Calu3 (cell line): ENCODE results near the gene NYAP2. TPM values are rescaled to one million over a fixed set of nuclear protein-coding genes. Genes with fewer than 3 reads are reported as not detected.

Source experiments
- BruUV-seq: library from RNA; stranded (reverse); fragments of 400-500 nt; replicated peaks from 2 replicates; lab custom pipeline; 2021; lab: Mats Ljungman, UMichigan
- CTCF ChIA-PET: fragments of 300-600 bp; sonication (Branson Sonifier 250); formaldehyde crosslinking; loops from one replicate; lab custom pipeline; 2022; ENCODE audit warnings: antibody characterized with exemption; lab: Charles Lee
- DNase-seq: peaks from one replicate; pipeline ENCODE4 v3.0.0; 2022
- H3K27ac Mint-ChIP-seq: one replicate; pipeline ENCODE4 v1.8.0; 2022; ENCODE audit warnings: mixed read lengths; ENCODE audit not compliant: unreplicated experiment
- H3K27me3 Mint-ChIP-seq: one replicate; pipeline ENCODE4 v1.8.0; 2022; ENCODE audit warnings: mixed read lengths; ENCODE audit not compliant: unreplicated experiment
- H3K36me3 Mint-ChIP-seq: one replicate; pipeline ENCODE4 v1.8.0; 2022; ENCODE audit warnings: mild to moderate bottlenecking, moderate library complexity, mixed read lengths; ENCODE audit not compliant: insufficient read depth, unreplicated experiment
- H3K4me1 Mint-ChIP-seq: one replicate; pipeline ENCODE4 v1.8.0; 2022; ENCODE audit warnings: mild to moderate bottlenecking, low read depth, mixed read lengths; ENCODE audit not compliant: unreplicated experiment
- H3K4me3 Mint-ChIP-seq: one replicate; pipeline ENCODE4 v1.8.0; 2022; ENCODE audit warnings: mild to moderate bottlenecking, low read depth, moderate library complexity, mixed read lengths; ENCODE audit not compliant: unreplicated experiment
- H3K9me3 Mint-ChIP-seq: one replicate; pipeline ENCODE4 v1.8.0; 2022; ENCODE audit warnings: low read depth, mixed read lengths; ENCODE audit not compliant: unreplicated experiment
- CTCF ChIP-seq: fragments of 200-600 bp; IDR thresholded peaks from one replicate; pipeline ENCODE4 v1.8.0; 2022; ENCODE audit warnings: antibody characterized with exemption; ENCODE audit not compliant: unreplicated experiment
- intact Hi-C: fragments of 100-400 bp; cut with micrococcal nuclease; formaldehyde crosslinking; loops from one replicate; pipeline ENCODE4 v1.10.0; 2022; ENCODE audit not compliant: unreplicated experiment
- total RNA-seq: library from RNA; stranded (reverse); gene quantifications from 2 replicates; pipeline ENCODE4 v1.2.3, GENCODE V29; 2022

NYAP2 gene
- total RNA-seq, 1 experiment from 2014 or later = 0.07 TPM

DNA sequence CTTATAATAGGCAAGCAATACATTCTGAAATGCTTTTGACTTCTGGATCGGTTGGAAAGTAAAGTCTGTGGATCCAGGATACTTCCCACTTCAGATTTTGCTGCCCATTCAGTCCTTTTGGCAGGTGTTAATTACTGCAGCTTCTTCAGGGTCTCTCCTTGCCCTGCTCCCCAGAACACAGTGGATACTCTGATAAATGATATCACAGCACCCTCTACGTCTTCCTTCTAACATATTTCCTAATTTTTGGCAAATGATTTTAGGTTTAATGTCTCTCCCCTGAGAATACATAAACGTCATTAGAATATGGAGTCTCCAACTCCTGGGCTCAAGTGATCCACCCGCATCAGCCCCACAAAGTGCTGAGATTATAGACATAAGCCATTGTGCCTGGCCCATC is 249.8 kb downstream of the NYAP2 start:
- Mint-ChIP-seq H3K36me3 (no peaks in the 10 kb centered on the region), H3K4me3 (no peak overlapping the region), H3K4me1 (no peaks in the 10 kb centered on the region), H3K27me3 (no peaks in the 10 kb centered on the region), H3K9me3 (peaks cover 4% of the 10 kb centered on the region), H3K27ac (no peak overlapping the region)
- intact Hi-C loops = loop anchor here (10.0 kb wide), 1 partner anchor 184 kb away; no protein-coding TSS in a partner anchor
- TF ChIP-seq CTCF = no peak
- CTCF ChIA-PET = no interaction called here
- BruUV-seq = no TSS peak
- DNase-seq = no peak

DNA sequence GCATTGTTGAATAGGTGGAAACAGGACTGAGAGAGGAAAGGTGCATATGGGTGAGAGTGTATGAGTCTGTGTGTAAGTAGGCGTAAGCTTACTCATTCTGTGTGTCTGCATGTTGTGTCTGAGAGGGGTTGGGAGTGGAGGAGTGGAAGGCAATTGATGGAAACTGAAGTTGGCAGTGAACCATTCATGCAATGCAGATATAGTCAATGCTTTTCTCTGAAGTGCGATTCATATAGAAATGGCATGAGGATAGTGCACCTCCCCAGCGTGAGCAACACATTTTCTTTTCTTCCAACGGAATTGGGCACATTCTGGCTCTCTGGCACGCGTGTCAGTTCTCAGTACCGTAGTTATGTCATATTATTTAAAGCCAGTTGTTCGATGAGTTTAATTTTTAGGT is 250.5 kb downstream of the NYAP2 start:
- CTCF ChIA-PET = interaction anchor here (1.1 kb wide), 1 partner anchor 15 kb away, joined by 3 read pairs; no protein-coding TSS in a partner anchor
- H3K4me1 Mint-ChIP-seq = no peaks in the 10 kb centered on the region

DNA sequence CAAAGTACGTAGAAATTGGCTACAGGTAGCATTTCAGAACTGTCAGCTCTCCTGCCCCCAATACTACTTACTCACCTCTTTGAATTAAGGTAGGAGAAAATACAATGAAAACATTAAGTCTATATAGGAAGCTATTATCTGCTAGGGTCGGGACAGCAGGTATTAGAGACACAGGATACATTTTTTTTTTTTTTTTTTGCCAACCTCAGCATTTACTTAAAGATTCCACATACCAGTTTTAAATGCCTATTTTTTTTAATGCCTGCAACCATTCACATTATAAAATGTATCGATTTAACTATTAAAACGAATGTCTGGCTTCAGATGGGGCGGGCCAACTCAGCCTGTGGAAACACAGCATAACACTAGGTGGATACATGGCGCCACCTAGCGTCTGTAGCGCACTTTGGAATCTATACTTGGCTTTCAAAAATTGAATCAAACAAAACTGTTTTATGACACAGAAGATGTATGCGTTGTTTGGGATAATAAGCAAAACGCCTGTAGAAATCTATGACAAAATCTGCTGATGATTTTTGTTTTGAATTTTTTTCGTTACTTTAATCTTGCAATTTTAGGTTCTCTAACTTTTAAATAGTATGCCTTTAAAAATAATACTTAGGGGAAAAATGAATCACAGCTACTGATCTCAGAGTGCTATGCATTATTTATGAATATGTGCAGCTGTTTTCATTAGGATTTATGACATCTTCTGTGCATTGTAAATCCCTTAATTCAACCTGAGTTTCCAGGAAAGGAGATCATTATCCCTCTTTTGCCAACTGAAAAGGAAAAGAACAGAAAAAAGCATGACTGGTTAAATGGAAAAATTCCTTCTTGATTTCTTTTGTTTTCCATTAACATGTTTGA is 261.0 kb downstream of the NYAP2 start:
- Mint-ChIP-seq H3K9me3 (no peaks in the 10 kb centered on the region), H3K27me3 (no peaks in the 10 kb centered on the region), H3K27ac (no peak overlapping the region), H3K4me1 (no peaks in the 10 kb centered on the region), H3K36me3 (no peaks in the 10 kb centered on the region), H3K4me3 (no peak overlapping the region)
- TF ChIP-seq CTCF = peak; percentile 81
- intact Hi-C loops = loop anchor here (1.0 to 5.0 kb wide), 4 partner anchors 377 to 1303 kb away; no protein-coding TSS in a partner anchor
- BruUV-seq = no TSS peak
- CTCF ChIA-PET = interaction anchor here (0.6 to 1.5 kb wide), 8 partner anchors 167 to 1322 kb away, joined by 3 to 6 read pairs (median 4); no protein-coding TSS in a partner anchor
- peak; percentile 78 for DNase-seq

More for the DNA sequence above, 250.5 kb downstream of the NYAP2 start:
- Mint-ChIP-seq H3K27ac (no peak overlapping the region), H3K9me3 (peaks cover 4% of the 10 kb centered on the region), H3K27me3 (no peaks in the 10 kb centered on the region), H3K4me3 (no peak overlapping the region), H3K36me3 (no peaks in the 10 kb centered on the region)
- TF ChIP-seq CTCF = no peak
- BruUV-seq = no TSS peak
- intact Hi-C loops = no loop called here
- no peak for DNase-seq

GRCh38 chr2:225662101-225662500 is 262.6 kb downstream of the NYAP2 start:
- CTCF ChIA-PET = no interaction called here
- BruUV-seq = no TSS peak
- H3K4me1 Mint-ChIP-seq = no peaks in the 10 kb centered on the region
- no peaks in the 10 kb centered on the region for H3K36me3 Mint-ChIP-seq
- H3K4me3 Mint-ChIP-seq = no peak overlapping the region
- no peak overlapping the region for H3K27ac Mint-ChIP-seq
- intact Hi-C loops = loop anchor here (5.0 kb wide), 1 partner anchor 1305 kb away; no protein-coding TSS in a partner anchor
- DNase-seq = no peak
- no peaks in the 10 kb centered on the region for H3K9me3 Mint-ChIP-seq
- no peak for TF ChIP-seq CTCF
- no peaks in the 10 kb centered on the region for H3K27me3 Mint-ChIP-seq
